Measurements from ENCODE around the gene ABI3.

ABI3 gene

GRCh38 chr17:49198211-49198610 is 12.3 kb upstream of the ABI3 start:
- no peak for DNase-seq

- no peak for DNase-seq
Measured at GRCh38 chr17:49200423-49201083, 10.0 kb upstream of the ABI3 start.

GRCh38 chr17:49201481-49201927 is 9.0 kb upstream of the ABI3 start:
- no peak for DNase-seq

- no peak for DNase-seq
Measured at GRCh38 chr17:49203796-49204195, 6.7 kb upstream of the ABI3 start.

- DNase-seq, result no peak
Measured at GRCh38 chr17:49204516-49204915, 6.0 kb upstream of the ABI3 start.

GRCh38 chr17:49209061-49209571 is 1.4 kb upstream of the ABI3 start:
- no peak for DNase-seq

GRCh38 chr17:49213399-49213798 is 2.9 kb downstream of the ABI3 start:
- DNase-seq, result no peak

- no peak for DNase-seq
Measured at GRCh38 chr17:49213847-49214246, 3.3 kb downstream of the ABI3 start.

- peak; percentile 20 for DNase-seq
Measured at GRCh38 chr17:49214676-49215360, 4.3 kb downstream of the ABI3 start.

GRCh38 chr17:49216482-49216881 is 6.0 kb downstream of the ABI3 start:
- no peak for DNase-seq

- no peak for DNase-seq
Measured at GRCh38 chr17:49216953-49217650, 6.6 kb downstream of the ABI3 start.

- no peak for DNase-seq
Measured at GRCh38 chr17:49217651-49218413, 7.3 kb downstream of the ABI3 start.

GRCh38 chr17:49218941-49219913 is 8.7 kb downstream of the ABI3 start:
- no peak for DNase-seq

GRCh38 chr17:49219987-49220386 is 9.5 kb downstream of the ABI3 start:
- DNase-seq, result no peak

GRCh38 chr17:49223168-49223516 is 12.6 kb downstream of the ABI3 start:
- DNase-seq, result no peak

- peak; percentile 42 for DNase-seq
Measured at GRCh38 chr17:49223517-49224197, 13.2 kb downstream of the ABI3 start.

- peak; percentile 48 for DNase-seq
Measured at GRCh38 chr17:49224198-49224996, 13.9 kb downstream of the ABI3 start.

GRCh38 chr17:49224997-49225337 is 14.5 kb downstream of the ABI3 start:
- DNase-seq, result no peak

- DNase-seq, result no peak
Measured at GRCh38 chr17:49225554-49226236, 15.2 kb downstream of the ABI3 start.
